ENCODE measurements around the gene PLS3.
A peak's percentile ranks its signal among the peaks of the same experiment; 100 is the strongest.

The PLS3 gene

GRCh38 chrX:115584696-115585095 is 23.7 kb downstream of the PLS3 start:
- DNase-seq, result no peak
- ATAC-seq, result peak; percentile 61

GRCh38 chrX:115588179-115588578 is 27.2 kb downstream of the PLS3 start:
- H3K9me3 Mint-ChIP-seq, result no peaks in the 10 kb centered on the region
- no peaks in the 10 kb centered on the region for H3K4me1 Mint-ChIP-seq
- DNase-seq (no peak), ATAC-seq (no peak)
- no peaks in the 10 kb centered on the region for H3K27me3 Mint-ChIP-seq
- H3K4me3 Mint-ChIP-seq, result no peak overlapping the region
- H3K27ac Mint-ChIP-seq, result no peak overlapping the region

More at GRCh38 chrX:115584696-115585095, 23.7 kb downstream of the PLS3 start:
- no peak overlapping the region for H3K27ac Mint-ChIP-seq
- H3K27me3 Mint-ChIP-seq, result no peaks in the 10 kb centered on the region
- no peak overlapping the region for H3K4me3 Mint-ChIP-seq
- no peaks in the 10 kb centered on the region for H3K9me3 Mint-ChIP-seq
- peaks cover 2% of the 10 kb centered on the region for H3K4me1 Mint-ChIP-seq

- H3K27ac Mint-ChIP-seq, result no peak overlapping the region
- no peak overlapping the region for H3K4me3 Mint-ChIP-seq
- H3K27me3 Mint-ChIP-seq, result no peaks in the 10 kb centered on the region
- H3K4me1 Mint-ChIP-seq, result no peaks in the 10 kb centered on the region
- DNase-seq (no peak), ATAC-seq (no peak)
- H3K9me3 Mint-ChIP-seq, result no peaks in the 10 kb centered on the region
Measured at GRCh38 chrX:115589419-115589818, 28.4 kb downstream of the PLS3 start.

GRCh38 chrX:115591420-115591819 is 30.4 kb downstream of the PLS3 start:
- Mint-ChIP-seq H3K9me3 (no peaks in the 10 kb centered on the region), H3K4me3 (no peak overlapping the region), H3K27me3 (no peaks in the 10 kb centered on the region), H3K4me1 (no peaks in the 10 kb centered on the region), H3K27ac (no peak overlapping the region)
- ATAC-seq (no peak), DNase-seq (no peak)

GRCh38 chrX:115591856-115592842 is 31.2 kb downstream of the PLS3 start:
- Mint-ChIP-seq H3K27me3 (no peaks in the 10 kb centered on the region), H3K4me3 (no peak overlapping the region), H3K4me1 (no peaks in the 10 kb centered on the region), H3K27ac (no peak overlapping the region), H3K9me3 (no peaks in the 10 kb centered on the region)
- ATAC-seq (no peak), DNase-seq (no peak)

- Mint-ChIP-seq H3K4me1 (no peaks in the 10 kb centered on the region), H3K27me3 (no peaks in the 10 kb centered on the region), H3K27ac (no peak overlapping the region), H3K9me3 (no peaks in the 10 kb centered on the region), H3K4me3 (no peak overlapping the region)
- ATAC-seq (no peak), DNase-seq (no peak)
Measured at GRCh38 chrX:115592997-115593734, 32.2 kb downstream of the PLS3 start.

- Mint-ChIP-seq H3K4me1 (no peaks in the 10 kb centered on the region), H3K9me3 (no peaks in the 10 kb centered on the region), H3K27ac (no peak overlapping the region), H3K4me3 (no peak overlapping the region), H3K27me3 (no peaks in the 10 kb centered on the region)
- DNase-seq (no peak), ATAC-seq (no peak)
Measured at GRCh38 chrX:115595049-115595448, 34.1 kb downstream of the PLS3 start.

- no peak for ATAC-seq
Measured at GRCh38 chrX:115598556-115598955, 37.6 kb downstream of the PLS3 start.

GRCh38 chrX:115602308-115602707 is 41.3 kb downstream of the PLS3 start:
- ATAC-seq, result no peak
- no peak overlapping the region for H3K27ac Mint-ChIP-seq
- DNase-seq, result no peak
- H3K4me3 Mint-ChIP-seq, result no peak overlapping the region
- H3K27me3 Mint-ChIP-seq, result peaks cover 9% of the 10 kb centered on the region
- H3K4me1 Mint-ChIP-seq, result no peaks in the 10 kb centered on the region
- no peaks in the 10 kb centered on the region for H3K9me3 Mint-ChIP-seq

More at GRCh38 chrX:115598556-115598955, 37.6 kb downstream of the PLS3 start:
- H3K27me3 Mint-ChIP-seq, result peaks cover 9% of the 10 kb centered on the region
- no peak overlapping the region for H3K27ac Mint-ChIP-seq
- H3K4me1 Mint-ChIP-seq, result no peaks in the 10 kb centered on the region
- H3K9me3 Mint-ChIP-seq, result no peaks in the 10 kb centered on the region
- DNase-seq, result no peak
- no peak overlapping the region for H3K4me3 Mint-ChIP-seq

GRCh38 chrX:115602729-115603389 is 41.9 kb downstream of the PLS3 start:
- no peak overlapping the region for H3K4me3 Mint-ChIP-seq
- no peak overlapping the region for H3K27ac Mint-ChIP-seq
- DNase-seq, result no peak
- no peak for ATAC-seq
- no peaks in the 10 kb centered on the region for H3K4me1 Mint-ChIP-seq
- peaks cover 9% of the 10 kb centered on the region for H3K27me3 Mint-ChIP-seq
- H3K9me3 Mint-ChIP-seq, result no peaks in the 10 kb centered on the region

GRCh38 chrX:115603534-115604074 is 42.6 kb downstream of the PLS3 start:
- DNase-seq (no peak), ATAC-seq (no peak)
- Mint-ChIP-seq H3K9me3 (no peaks in the 10 kb centered on the region), H3K27ac (no peak overlapping the region), H3K27me3 (peaks cover 9% of the 10 kb centered on the region), H3K4me1 (no peaks in the 10 kb centered on the region), H3K4me3 (no peak overlapping the region)

- ATAC-seq, result no peak
Measured at GRCh38 chrX:115606861-115607260, 45.9 kb downstream of the PLS3 start.

GRCh38 chrX:115609621-115610020 is 48.6 kb downstream of the PLS3 start:
- no peaks in the 10 kb centered on the region for H3K4me1 Mint-ChIP-seq
- no peak for ATAC-seq
- DNase-seq, result no peak
- H3K9me3 Mint-ChIP-seq, result no peaks in the 10 kb centered on the region
- H3K27me3 Mint-ChIP-seq, result no peaks in the 10 kb centered on the region
- no peak overlapping the region for H3K4me3 Mint-ChIP-seq
- no peak overlapping the region for H3K27ac Mint-ChIP-seq

More at GRCh38 chrX:115606861-115607260, 45.9 kb downstream of the PLS3 start:
- H3K9me3 Mint-ChIP-seq, result no peaks in the 10 kb centered on the region
- H3K27me3 Mint-ChIP-seq, result no peaks in the 10 kb centered on the region
- no peak overlapping the region for H3K27ac Mint-ChIP-seq
- no peaks in the 10 kb centered on the region for H3K4me1 Mint-ChIP-seq
- no peak overlapping the region for H3K4me3 Mint-ChIP-seq
- no peak for DNase-seq

GRCh38 chrX:115616943-115617563 is 56.1 kb downstream of the PLS3 start:
- DNase-seq (peak in 1 of 2 donors; percentile 0), ATAC-seq (peak; percentile 83)
- Mint-ChIP-seq H3K4me1 (no peaks in the 10 kb centered on the region), H3K9me3 (no peaks in the 10 kb centered on the region), H3K4me3 (no peak overlapping the region), H3K27ac (no peak overlapping the region), H3K27me3 (no peaks in the 10 kb centered on the region)

- Mint-ChIP-seq H3K27me3 (no peaks in the 10 kb centered on the region), H3K9me3 (no peaks in the 10 kb centered on the region), H3K4me3 (no peak overlapping the region), H3K4me1 (no peaks in the 10 kb centered on the region), H3K27ac (no peak overlapping the region)
- ATAC-seq (no peak), DNase-seq (no peak)
Measured at GRCh38 chrX:115622534-115622933, 61.6 kb downstream of the PLS3 start.
